Subcutaneous adipose tissue (tissue), 4 donors: ENCODE results near the gene SENP7. TPM values are rescaled to one million over a fixed set of nuclear protein-coding genes. Genes with fewer than 3 reads are reported as not detected.

ENCODE experiments used
- total RNA-seq, 4 donors: library from RNA; depleted of rRNA; stranded (reverse); fragments of >200 nt; gene quantifications; one replicate each; pipeline ENCODE4 v1.1.0, GENCODE V29; 2016
- TF ChIP-seq, protein P1 (sequence below): fragments of 450-650 bp; IDR thresholded peaks from one replicate; pipeline ENCODE4 v1.5.1; 2016; ENCODE audit warnings: low read depth, mild to moderate bottlenecking, control low read depth, antibody characterized with exemption, moderate library complexity

SENP7 gene
- total RNA-seq, 4 donors from 2014 or later = 22.6 to 40.5 (median 29.2) TPM

DNA sequence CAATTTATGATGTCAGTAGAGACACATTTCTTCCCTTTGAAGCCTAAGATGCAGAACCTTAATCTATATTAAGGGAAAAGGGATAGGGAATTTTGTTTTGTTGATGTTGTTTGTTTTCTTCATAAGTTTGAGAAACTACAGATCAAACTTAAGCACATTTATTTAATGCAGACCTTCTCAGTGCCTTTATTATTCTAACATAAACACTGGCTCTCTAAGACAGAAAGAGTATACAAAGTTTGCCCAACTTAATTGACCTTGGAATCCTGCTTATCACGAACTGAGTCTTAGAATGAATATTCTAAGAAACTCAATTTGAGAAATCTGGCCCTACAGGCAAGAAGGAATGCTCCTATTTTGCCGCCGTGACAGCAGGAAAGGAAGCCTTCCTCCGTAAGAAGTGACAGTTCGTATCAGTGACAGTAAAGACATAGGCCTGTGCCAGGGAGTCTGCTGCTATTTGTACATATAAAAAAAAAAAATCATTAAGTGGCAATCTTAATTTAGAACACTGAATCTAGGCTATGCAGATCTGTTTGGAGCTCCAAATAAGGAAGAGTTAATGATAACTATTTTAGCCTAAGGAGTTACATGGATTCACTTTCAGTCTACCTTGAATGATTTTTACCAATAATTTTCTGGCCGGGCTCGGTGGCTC lies 183.9 kb downstream of the SENP7 start:
- TF ChIP-seq, protein P1, sequence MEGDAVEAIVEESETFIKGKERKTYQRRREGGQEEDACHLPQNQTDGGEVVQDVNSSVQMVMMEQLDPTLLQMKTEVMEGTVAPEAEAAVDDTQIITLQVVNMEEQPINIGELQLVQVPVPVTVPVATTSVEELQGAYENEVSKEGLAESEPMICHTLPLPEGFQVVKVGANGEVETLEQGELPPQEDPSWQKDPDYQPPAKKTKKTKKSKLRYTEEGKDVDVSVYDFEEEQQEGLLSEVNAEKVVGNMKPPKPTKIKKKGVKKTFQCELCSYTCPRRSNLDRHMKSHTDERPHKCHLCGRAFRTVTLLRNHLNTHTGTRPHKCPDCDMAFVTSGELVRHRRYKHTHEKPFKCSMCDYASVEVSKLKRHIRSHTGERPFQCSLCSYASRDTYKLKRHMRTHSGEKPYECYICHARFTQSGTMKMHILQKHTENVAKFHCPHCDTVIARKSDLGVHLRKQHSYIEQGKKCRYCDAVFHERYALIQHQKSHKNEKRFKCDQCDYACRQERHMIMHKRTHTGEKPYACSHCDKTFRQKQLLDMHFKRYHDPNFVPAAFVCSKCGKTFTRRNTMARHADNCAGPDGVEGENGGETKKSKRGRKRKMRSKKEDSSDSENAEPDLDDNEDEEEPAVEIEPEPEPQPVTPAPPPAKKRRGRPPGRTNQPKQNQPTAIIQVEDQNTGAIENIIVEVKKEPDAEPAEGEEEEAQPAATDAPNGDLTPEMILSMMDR = no peak

DNA sequence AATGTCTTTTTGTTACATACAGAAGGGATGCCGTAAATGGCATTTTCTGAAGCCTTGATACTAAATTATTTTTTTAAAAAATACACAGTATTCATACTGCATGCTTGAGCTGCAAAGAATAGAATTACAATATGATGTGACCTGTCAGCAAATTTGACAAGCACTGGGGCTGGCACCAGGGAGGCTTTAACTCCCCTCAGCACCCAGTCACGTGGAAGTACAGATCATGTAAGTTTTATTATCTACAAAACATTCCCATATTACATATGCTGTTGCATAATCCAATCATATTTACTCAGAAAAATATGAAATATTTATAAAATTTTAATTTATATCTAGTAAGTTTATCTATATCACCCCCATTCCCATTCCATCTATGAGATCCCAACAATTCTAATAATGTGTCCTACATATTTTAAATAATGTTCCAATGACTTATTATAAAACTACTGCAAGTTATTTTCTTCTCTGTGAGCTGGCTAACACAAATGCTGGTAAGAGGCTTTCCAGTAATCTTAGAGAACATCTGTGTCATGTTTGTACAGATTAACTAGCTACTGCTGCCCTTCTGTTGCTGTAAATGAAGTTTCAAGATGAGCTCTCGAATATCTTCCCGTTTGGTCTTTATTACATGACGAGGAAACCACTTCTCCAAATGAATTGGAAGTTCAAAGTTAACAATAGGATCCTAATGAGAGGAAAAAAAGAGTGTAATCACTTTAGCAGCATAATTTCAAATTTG lies 187.4 kb downstream of the SENP7 start:
- TF ChIP-seq, protein P1 = no peak

DNA sequence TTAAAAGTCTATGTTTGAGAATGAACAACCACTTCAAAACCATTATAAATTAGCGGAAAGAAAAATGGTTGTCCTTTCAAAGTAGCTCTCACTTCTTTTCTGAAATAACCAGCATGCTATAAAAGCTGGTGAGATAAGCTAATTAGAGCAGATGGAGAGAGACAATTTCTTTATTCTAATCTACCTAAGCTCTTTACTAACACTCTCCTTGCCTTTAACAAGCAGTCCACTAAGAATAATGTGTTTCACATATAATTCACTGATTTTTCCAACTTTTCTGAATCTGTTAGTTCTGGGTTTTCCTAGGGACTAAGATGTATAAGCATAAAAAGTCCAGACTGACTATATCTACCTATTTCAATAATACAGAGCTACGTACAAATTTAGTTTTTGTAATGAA lies 192.5 kb downstream of the SENP7 start, which contains the start of gene IMPG2:
Gene IMPG2 (minus strand): TSS at position 101 of the 400 bp plus-strand sequence. CDS start 203 bp downstream, outside the sequence.
- TF ChIP-seq, protein P1 = no peak

DNA sequence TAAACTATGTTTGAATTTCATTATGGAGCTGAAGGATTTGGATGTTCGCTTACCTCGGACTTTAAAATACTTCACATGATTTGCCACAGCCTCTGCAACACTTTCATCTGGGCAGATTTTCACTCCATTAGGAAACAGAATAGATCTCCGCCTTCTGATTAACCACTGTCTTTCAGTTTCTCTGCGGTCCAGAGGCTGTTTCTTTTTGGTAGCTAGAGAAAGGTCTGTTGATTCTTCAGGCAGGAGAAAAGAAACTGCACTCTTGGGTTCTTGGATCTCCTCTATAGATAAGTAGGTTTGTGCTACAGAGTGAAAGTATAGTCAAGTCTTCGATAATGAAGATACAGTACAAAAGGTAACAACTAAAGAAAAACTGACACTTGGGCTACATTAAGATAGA lies 193.5 kb downstream of the SENP7 start:
- TF ChIP-seq, protein P1 = no peak

DNA sequence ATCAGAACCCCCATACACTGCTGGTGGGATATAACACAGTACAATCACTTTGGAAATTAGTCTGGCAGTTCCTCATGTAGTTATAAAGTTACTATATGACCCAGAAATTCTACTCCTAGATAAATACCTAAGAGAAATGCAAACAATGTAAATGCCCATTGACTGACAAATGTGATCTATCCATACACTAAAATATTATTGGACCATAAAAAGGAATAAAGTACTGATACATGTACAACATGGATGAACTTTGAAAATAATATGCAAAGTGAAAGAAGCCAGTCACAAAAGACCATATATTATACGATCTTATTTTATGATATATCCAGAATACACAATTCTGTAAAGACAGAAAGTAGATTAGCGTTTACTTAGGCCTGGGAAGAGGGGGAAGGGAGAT lies 200.5 kb downstream of the SENP7 start:
- TF ChIP-seq, protein P1 = no peak

DNA sequence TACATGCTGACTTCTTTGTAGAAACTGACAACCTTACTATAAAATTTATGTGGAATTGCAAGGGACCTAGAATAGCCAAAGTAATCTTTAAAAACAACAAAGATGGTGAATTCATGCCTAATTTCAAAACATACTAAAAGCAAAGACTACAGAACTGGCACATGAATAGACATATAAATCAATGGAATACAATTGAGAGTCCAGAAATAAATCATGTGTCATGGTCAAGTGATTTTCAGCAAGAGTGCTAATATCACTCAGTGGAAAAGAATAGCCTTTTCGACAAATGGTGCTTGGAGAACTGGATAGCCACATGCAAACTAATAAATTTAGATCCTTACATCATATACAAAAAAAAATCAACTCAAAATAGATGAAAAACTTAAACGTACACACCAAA lies 201.3 kb downstream of the SENP7 start:
- TF ChIP-seq, protein P1 = no peak

DNA sequence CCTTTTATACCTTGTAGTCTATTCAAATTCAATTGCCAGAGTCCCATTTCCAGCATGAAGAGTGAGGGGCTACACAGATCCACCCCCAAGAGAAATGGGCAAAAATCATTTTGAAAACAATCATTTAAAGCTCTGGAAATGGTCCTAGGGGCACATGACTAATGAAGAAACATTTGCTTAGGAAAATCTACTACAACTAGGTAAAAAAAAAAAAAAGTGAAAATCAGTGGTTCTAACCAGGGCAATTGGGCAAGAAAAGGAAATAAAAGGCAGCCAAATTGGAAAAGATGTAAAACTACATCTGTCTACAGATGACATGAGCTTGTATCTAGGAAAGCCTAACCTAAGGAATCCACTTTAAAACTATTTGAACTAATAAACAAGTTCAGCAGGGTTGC lies 202.0 kb downstream of the SENP7 start:
- TF ChIP-seq, protein P1 = no peak
